ENCODE data around the gene SOX4. TPM values are rescaled to one million over a fixed set of nuclear protein-coding genes. Genes with fewer than 3 reads are reported as not detected.

The SOX4 gene
- polyA plus RNA-seq, 2 donors, result 3.0 to 6.1 TPM

- H3K4me3 ChIP-seq (ENCODE audit: low read depth in 1 of 2, low read length in 2 of 2), result no peak overlapping the region
- no peaks in the 10 kb centered on the region for H3K36me3 ChIP-seq (ENCODE audit: control insufficient read depth in 2 of 2, insufficient read depth in 2 of 2, low read length in 1 of 2)
- H3K9me3 ChIP-seq (ENCODE audit: control insufficient read depth in 2 of 2, insufficient read depth in 1 of 2, low read depth in 1 of 2, low read length in 1 of 2), result no peaks in the 10 kb centered on the region
- WGBS, 2 donors, result 31 to 41% methylated on average over 4 of the region's 4 CpGs
- no peaks in the 10 kb centered on the region for H3K4me1 ChIP-seq (ENCODE audit: control insufficient read depth in 2 of 2, insufficient read depth in 2 of 2, low read length in 1 of 2)
- H3K27ac ChIP-seq (ENCODE audit: low read depth in 2 of 2, low read length in 1 of 2), result no peak overlapping the region
- no peaks in the 10 kb centered on the region for H3K27me3 ChIP-seq (ENCODE audit: control insufficient read depth in 1 of 2, insufficient read depth in 2 of 2, low read length in 2 of 2)
Measured at GRCh38 chr6:21634582-21634981, 41.0 kb downstream of the SOX4 start.

GRCh38 chr6:21636876-21637275, 43.3 kb downstream of the SOX4 start:
- Histone ChIP-seq H3K27me3 (ENCODE audit: control insufficient read depth in 1 of 2, insufficient read depth in 2 of 2, low read length in 2 of 2) (no peaks in the 10 kb centered on the region), H3K4me1 (ENCODE audit: control insufficient read depth in 2 of 2, insufficient read depth in 2 of 2, low read length in 1 of 2) (no peaks in the 10 kb centered on the region), H3K9me3 (ENCODE audit: control insufficient read depth in 2 of 2, insufficient read depth in 1 of 2, low read depth in 1 of 2, low read length in 1 of 2) (no peaks in the 10 kb centered on the region), H3K36me3 (ENCODE audit: control insufficient read depth in 2 of 2, insufficient read depth in 2 of 2, low read length in 1 of 2) (no peaks in the 10 kb centered on the region), H3K4me3 (ENCODE audit: low read depth in 1 of 2, low read length in 2 of 2) (no peak overlapping the region), H3K27ac (ENCODE audit: low read depth in 2 of 2, low read length in 1 of 2) (no peak overlapping the region)

GRCh38 chr6:21639316-21639715, 45.8 kb downstream of the SOX4 start:
- H3K36me3 ChIP-seq (ENCODE audit: control insufficient read depth in 2 of 2, insufficient read depth in 2 of 2, low read length in 1 of 2), result no peaks in the 10 kb centered on the region
- no peaks in the 10 kb centered on the region for H3K9me3 ChIP-seq (ENCODE audit: control insufficient read depth in 2 of 2, insufficient read depth in 1 of 2, low read depth in 1 of 2, low read length in 1 of 2)
- no peak overlapping the region for H3K4me3 ChIP-seq (ENCODE audit: low read depth in 1 of 2, low read length in 2 of 2)
- no peaks in the 10 kb centered on the region for H3K27me3 ChIP-seq (ENCODE audit: control insufficient read depth in 1 of 2, insufficient read depth in 2 of 2, low read length in 2 of 2)
- H3K27ac ChIP-seq (ENCODE audit: low read depth in 2 of 2, low read length in 1 of 2), result no peak overlapping the region
- H3K4me1 ChIP-seq (ENCODE audit: control insufficient read depth in 2 of 2, insufficient read depth in 2 of 2, low read length in 1 of 2), result no peaks in the 10 kb centered on the region
- 79 to 81% methylated on average over 5 of the region's 5 CpGs for WGBS, 2 donors

All from esophagus (tissue), 2 donors.